Neural crest cell (in vitro differentiated cells): ENCODE data around the gene NODAL. TPM values are rescaled to one million over a fixed set of nuclear protein-coding genes. Genes with fewer than 3 reads are reported as not detected.
A peak's percentile ranks its signal among the peaks of the same experiment; 100 is the strongest.

Source experiments
- DNase-seq: peaks from one replicate; pipeline ENCODE4 v3.0.0; 2021; ENCODE audit warnings: low read depth, mixed read lengths, low spot score
- H3K27ac Mint-ChIP-seq: one replicate; pipeline ENCODE4 v1.8.0; 2021; ENCODE audit warnings: mild to moderate bottlenecking, mixed read lengths; ENCODE audit not compliant: unreplicated experiment
- H3K27me3 Mint-ChIP-seq: 2 replicates; pipeline ENCODE4 v1.8.0; 2021; ENCODE audit warnings: low read depth, mild to moderate bottlenecking, mixed read lengths
- H3K36me3 Mint-ChIP-seq: 2 replicates; pipeline ENCODE4 v1.8.0; 2021; ENCODE audit warnings: low read depth, mild to moderate bottlenecking, mixed read lengths
- H3K4me1 Mint-ChIP-seq: 2 replicates; pipeline ENCODE4 v1.8.0; 2021; ENCODE audit warnings: mixed read lengths
- H3K4me3 Mint-ChIP-seq: one replicate; pipeline ENCODE4 v1.8.0; 2021; ENCODE audit warnings: mild to moderate bottlenecking, mixed read lengths
- H3K9me3 Mint-ChIP-seq: 2 replicates; pipeline ENCODE4 v1.8.0; 2021; ENCODE audit warnings: mixed read lengths
- total RNA-seq: library from RNA; stranded (reverse); gene quantifications from 2 replicates; pipeline ENCODE4 v1.2.1, GENCODE V29; 2021
- TF ChIP-seq, protein P1 (sequence below): fragments of 200-600 bp; sonication (generic); conservative IDR thresholded peaks from 2 replicates; pipeline ENCODE4 v1.5.0; 2021; ENCODE audit warnings: antibody characterized with exemption, mild to moderate bottlenecking

The NODAL gene
- total RNA-seq, 1 donor from 2014 or later, result not detected

DNA sequence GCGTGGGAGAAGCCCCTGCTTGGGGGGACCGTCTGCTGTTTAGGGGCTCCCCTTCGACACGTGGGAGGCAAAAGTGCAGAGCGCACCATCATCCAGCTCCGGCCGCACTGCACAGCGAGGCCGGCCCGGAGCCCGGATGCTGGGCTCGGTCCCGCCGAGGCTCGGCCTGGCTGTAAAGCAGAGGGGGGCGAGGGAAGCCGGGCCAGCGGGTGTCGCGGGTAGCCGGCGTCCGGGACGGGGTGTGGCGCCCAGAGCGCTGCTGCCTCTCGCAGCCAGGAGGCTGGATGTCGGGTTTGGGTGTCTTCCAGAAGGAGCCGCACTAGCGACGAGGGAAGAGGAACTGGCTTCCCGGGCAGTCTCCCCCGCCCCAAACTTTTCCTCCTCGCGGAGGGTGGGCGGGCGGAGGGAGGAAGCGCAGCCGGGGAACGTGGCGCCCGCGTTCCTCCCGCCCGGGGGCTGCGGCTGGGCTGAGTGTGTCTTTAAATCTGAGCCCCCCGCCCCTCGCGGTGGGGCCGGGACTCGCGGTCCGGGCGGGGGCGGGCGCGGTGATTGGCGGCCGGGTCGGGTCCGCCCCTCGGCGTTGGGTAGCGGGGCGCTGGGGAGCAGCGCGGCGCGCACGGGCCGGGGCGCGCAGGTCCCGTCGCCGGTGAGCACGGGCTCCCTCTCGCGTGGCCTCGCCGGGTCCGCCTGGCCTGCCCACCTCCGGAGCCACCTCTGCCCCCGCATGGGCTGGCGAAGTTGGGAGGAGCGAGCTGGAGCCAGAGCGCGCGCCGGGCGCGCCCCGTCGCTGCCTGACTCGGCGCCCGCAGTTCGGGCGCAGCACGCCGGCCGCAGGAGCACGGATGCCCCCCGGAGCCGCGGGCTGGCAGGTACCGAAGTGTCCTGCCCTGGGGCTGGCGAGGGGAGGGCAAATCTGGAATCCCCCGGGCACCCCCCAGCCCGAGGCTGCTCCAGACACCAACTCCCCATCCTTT is 37.0 kb upstream of the NODAL start, which contains the start of gene PALD1:
PALD1 (plus strand) TSS at position 577 of the 974 bp plus-strand sequence. CDS start 47,185 bp downstream, outside the sequence.
- Mint-ChIP-seq H3K9me3 (no peaks in the 10 kb centered on the region), H3K27ac (no peak within 1 kb of the TSS), H3K4me3 (peak within 1 kb of the TSS; percentile 88)

GRCh38 chr10:70477661-70478162 is 36.2 kb upstream of the NODAL start:
- TF ChIP-seq, protein P1, sequence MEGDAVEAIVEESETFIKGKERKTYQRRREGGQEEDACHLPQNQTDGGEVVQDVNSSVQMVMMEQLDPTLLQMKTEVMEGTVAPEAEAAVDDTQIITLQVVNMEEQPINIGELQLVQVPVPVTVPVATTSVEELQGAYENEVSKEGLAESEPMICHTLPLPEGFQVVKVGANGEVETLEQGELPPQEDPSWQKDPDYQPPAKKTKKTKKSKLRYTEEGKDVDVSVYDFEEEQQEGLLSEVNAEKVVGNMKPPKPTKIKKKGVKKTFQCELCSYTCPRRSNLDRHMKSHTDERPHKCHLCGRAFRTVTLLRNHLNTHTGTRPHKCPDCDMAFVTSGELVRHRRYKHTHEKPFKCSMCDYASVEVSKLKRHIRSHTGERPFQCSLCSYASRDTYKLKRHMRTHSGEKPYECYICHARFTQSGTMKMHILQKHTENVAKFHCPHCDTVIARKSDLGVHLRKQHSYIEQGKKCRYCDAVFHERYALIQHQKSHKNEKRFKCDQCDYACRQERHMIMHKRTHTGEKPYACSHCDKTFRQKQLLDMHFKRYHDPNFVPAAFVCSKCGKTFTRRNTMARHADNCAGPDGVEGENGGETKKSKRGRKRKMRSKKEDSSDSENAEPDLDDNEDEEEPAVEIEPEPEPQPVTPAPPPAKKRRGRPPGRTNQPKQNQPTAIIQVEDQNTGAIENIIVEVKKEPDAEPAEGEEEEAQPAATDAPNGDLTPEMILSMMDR, result no peak
- no peaks in the 10 kb centered on the region for H3K9me3 Mint-ChIP-seq
- H3K4me1 Mint-ChIP-seq, result peaks cover 21% of the 10 kb centered on the region
- H3K4me3 Mint-ChIP-seq, result peak overlapping the region; percentile 86
- peaks cover 19% of the 10 kb centered on the region for H3K27me3 Mint-ChIP-seq
- no peak for DNase-seq
- no peaks in the 10 kb centered on the region for H3K36me3 Mint-ChIP-seq
- no peak overlapping the region for H3K27ac Mint-ChIP-seq

More for the DNA sequence above, 37.0 kb upstream of the NODAL start, which contains the start of gene PALD1:
- peak; percentile 49 for DNase-seq
- peaks cover 19% of the 10 kb centered on the region for H3K27me3 Mint-ChIP-seq
- peaks cover 27% of the 10 kb centered on the region for H3K4me1 Mint-ChIP-seq
- TF ChIP-seq, protein P1, result peak; percentile 38
- no peaks in the 10 kb centered on the region for H3K36me3 Mint-ChIP-seq

DNA sequence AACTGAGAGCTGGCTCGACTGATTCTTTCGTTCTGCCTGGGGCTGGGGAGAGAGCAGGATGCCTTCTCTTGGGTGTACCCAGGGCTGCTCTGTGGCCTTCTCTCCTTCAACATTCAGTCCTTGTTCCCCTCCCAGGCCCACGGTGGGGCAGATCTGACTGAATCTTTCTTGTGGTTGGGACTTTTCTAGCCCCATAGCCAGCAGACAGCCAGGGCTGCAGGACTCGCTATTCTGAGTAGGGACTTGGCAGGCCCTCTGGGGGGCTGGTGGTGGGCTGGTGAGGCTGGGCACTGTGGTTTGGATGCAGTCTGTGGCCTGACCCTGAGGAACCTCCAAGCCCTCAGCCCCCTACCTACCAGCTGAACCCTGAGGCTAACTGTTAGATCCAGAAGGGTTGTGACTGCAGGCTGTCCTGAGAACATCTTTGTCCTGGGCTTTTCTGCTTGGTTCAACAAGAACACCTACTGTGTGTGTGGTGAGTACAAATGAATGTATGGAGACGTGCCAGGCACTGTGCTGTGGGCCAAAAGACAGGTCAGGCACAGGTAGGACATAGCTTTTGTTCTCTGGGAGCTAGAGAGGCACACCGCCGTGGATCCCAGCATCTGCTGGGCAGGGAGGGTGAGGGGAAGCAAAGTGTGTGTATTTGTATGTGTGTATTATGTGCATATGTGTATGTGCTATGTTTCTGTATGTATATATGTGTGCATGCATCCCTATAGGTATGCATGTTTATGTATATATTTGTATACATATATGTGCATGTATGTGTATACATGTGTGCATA is 35.0 kb upstream of the NODAL start:
- H3K27ac Mint-ChIP-seq, result no peak overlapping the region
- TF ChIP-seq, protein P1, result no peak
- peaks cover 17% of the 10 kb centered on the region for H3K4me1 Mint-ChIP-seq
- peak overlapping the region; percentile 86 for H3K4me3 Mint-ChIP-seq
- no peak for DNase-seq
- H3K9me3 Mint-ChIP-seq, result no peaks in the 10 kb centered on the region
- H3K27me3 Mint-ChIP-seq, result peaks cover 19% of the 10 kb centered on the region
- no peaks in the 10 kb centered on the region for H3K36me3 Mint-ChIP-seq

- peaks cover 19% of the 10 kb centered on the region for H3K27me3 Mint-ChIP-seq
- no peaks in the 10 kb centered on the region for H3K36me3 Mint-ChIP-seq
- peak overlapping the region; percentile 62 for H3K4me3 Mint-ChIP-seq
- no peak for DNase-seq
- H3K9me3 Mint-ChIP-seq, result no peaks in the 10 kb centered on the region
- no peak overlapping the region for H3K27ac Mint-ChIP-seq
- H3K4me1 Mint-ChIP-seq, result peaks cover 17% of the 10 kb centered on the region
- TF ChIP-seq, protein P1, result no peak
These were observed 34.2 kb upstream of the NODAL start for GRCh38 chr10:70475661-70476060.

DNA sequence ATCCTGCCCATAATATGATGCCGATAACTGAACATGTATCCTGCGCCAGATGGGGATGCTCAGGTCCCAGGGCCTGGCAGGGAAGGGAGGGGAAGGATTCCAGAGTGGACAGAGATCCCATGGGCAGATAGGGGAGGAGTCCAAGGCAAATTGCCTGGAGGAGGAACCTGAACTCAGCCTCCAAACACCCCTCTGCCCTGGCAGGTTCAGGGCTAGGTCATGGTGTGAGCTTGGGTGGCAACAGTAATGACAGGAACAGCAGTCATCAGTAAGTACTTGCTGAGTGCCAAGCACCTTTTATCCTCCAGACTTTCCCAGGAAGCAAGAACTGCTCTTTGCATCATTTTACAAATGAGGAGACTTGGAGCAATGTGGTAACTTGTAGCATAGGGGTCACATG is 33.3 kb upstream of the NODAL start:
- H3K36me3 Mint-ChIP-seq, result no peaks in the 10 kb centered on the region
- peak overlapping the region; percentile 41 for H3K4me3 Mint-ChIP-seq
- no peak overlapping the region for H3K27ac Mint-ChIP-seq
- peaks cover 19% of the 10 kb centered on the region for H3K27me3 Mint-ChIP-seq
- TF ChIP-seq, protein P1, result no peak
- no peak for DNase-seq
- no peaks in the 10 kb centered on the region for H3K9me3 Mint-ChIP-seq
- peaks cover 12% of the 10 kb centered on the region for H3K4me1 Mint-ChIP-seq
